Kidney tubule cell (primary cell): Measurements from ENCODE around the gene GUSB.
"Not testable (repeated sequence)": the region's sequence is repeated elsewhere in the genome, so short reads cannot be mapped to it uniquely, and the experiment has no call there.

Source experiments
- DNase-seq: peaks from one replicate; pipeline ENCODE4 v3.0.0-alpha.2; 2018; ENCODE audit warnings: low spot score

GUSB gene

DNA sequence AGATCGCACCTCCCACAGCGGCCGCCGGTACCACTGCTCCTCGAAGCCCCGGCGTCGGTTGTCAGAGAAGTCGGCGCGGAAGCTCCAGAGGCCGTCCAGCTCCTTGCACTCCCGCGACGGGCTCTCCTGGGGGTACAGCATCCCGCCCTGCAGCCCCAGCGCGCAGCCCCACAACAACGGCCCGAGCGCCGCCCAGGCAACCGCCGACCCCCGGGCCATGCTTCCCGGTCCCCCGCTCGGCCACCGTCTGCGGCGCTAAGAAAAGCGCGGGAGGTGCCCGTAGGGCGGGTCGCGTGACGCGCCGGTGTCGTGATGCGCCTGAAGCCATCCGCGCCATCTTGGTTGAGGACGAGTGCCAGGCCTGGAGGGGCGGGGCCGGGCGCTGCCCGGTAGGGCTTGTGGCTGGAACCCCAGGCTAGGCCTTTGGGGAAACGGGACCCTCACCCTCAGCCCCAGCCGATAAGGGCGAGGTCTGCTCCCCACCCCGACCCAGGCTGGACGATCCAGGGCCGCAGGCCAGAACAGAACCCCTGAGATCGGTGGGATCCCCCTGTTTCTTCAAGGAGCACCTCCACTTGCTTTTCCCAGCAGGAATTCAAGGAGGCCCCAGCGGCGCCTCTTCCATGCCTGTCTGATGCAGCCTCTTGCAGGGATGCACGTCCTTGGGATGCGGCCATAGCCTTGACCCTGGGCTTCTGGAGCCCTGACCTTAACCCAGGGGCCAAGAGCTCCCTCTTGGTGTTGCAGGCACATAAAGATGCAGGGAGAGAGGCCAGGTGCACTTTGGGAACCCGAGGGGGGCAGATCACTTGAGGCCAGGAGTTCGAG, at the start of gene GUSB:
TSS of gene GUSB (minus strand) at position 249 of the 828 bp plus-strand sequence. CDS start at position 219, 30 bp downstream.
- peak; percentile 89 for DNase-seq

DNA sequence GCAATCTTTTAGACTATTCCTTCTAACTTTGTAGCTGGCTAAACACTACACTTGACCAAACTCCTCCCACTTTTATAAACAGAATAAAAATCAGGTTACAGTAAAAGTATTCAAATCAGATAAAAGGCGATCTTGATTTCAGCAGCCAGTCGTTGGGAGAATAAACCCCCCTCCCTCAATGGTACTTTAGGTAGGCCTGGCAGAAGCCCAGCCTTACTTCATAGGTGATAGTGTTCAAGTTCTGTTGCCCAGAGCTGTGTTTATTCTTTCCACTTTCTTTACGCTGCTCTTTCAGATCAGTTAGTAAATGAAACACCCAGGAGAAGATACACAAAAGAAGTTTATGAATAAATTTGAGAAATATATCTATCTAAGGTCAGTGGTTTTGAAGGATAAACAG, 46.3 kb upstream of the GUSB start:
- DNase-seq, result not testable (repeated sequence)

- peak; percentile 78 for DNase-seq
These were observed 34.1 kb upstream of the GUSB start for GRCh38 chr7:66016131-66016461.

DNA sequence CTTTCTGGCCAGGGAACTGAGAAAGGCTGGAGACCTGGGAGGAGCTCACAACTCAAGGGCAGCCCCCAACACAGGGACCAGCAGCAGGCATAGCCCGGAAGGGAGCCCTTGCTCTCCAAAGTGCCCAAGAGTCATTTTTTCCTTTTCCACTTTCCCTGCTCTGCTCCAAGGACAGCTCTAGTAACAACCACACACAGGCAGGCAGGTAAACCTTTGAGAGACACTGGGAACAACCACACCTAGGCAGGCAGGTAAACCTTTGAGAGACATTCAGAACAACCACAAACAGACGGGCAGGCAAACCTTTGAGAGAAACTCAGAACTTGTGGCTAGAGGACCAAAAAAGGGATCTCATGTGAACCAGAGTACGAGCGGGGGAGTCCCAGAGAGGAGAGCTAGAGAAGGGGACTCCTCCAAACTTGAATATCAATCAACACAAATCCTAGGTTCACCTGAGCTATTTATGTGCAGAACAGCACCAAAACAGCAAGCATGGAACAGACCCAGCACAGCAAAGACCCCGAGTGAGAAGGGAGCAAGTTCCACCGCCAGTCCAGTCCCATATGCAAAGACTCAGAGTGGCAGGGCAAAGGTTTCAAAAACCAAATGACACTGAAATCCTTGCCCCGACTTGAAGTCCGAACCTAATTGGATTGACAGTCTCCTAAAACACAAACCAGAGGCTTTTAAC, 33.6 kb upstream of the GUSB start:
- no peak for DNase-seq

DNA sequence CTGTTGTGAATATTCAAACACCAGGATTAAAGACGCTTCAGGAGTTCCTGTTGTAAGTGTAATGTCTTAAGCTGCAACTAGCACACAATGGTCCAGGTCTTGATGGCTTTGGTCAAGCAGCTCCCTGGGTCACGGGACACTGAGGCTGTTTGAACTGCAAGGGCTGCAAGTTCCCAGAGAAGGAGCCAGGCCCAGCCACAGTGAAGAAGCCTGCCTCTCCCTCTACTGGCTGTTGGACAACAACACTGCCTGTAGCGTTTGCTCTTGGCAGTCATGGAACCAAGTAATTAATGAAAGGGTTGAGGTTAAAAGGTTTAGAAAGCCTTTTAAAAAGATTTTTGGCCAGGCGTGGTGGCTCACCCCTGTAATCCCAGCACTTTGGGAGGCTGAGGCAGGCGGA, 31.9 kb upstream of the GUSB start:
- DNase-seq, result peak; percentile 45

GRCh38 chr7:66007232-66007631, 25.2 kb upstream of the GUSB start:
- no peak for DNase-seq

DNA sequence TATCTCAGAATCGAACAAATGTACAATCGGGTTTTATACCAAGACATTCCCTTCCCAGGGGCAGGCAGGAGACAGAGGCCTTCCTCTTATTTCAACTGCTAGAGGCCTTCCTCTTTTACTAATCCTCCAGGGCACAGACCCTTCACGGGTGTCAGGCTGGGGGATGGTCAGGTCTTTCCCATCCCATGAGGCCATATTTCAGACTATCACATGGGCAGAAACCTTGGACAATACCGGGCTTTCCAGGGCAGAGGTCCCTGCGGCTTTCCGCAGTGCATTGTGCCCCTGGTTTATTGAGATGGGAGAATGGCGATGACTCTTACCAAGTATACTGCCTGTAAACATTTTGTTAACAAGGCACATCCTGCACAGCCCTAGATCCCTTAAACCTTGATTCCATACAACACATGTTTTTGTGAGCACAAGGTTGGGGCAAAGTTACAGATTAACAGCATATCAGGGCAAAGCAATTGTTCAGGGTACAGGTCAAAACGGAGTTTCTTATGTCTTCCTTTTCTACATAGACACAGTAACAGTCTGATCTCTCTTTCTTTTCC, 23.2 kb upstream of the GUSB start:
- not testable (repeated sequence) for DNase-seq

- DNase-seq, result not testable (repeated sequence)
These were observed 18.9 kb upstream of the GUSB start for GRCh38 chr7:66000823-66001417.

DNA sequence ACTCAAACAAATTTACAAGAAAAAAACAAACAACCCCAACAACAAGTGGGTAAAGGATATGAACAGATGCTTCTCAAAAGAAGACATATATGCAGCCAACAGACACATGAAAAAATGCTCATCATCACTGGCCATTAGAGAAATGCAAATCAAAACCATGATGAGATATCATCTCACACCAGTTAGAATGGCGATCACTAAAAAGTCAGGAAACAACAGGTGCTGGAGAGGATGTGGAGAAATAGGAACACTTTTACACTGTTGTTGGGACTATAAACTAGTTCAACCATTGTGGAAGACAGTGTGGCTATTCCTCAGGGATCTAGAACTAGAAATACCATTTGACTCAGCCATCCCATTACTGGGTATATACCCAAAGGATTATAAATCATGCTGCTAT, 13.0 kb upstream of the GUSB start:
- not testable (repeated sequence) for DNase-seq

GRCh38 chr7:65992526-65992925, 10.5 kb upstream of the GUSB start:
- DNase-seq, result no peak

DNA sequence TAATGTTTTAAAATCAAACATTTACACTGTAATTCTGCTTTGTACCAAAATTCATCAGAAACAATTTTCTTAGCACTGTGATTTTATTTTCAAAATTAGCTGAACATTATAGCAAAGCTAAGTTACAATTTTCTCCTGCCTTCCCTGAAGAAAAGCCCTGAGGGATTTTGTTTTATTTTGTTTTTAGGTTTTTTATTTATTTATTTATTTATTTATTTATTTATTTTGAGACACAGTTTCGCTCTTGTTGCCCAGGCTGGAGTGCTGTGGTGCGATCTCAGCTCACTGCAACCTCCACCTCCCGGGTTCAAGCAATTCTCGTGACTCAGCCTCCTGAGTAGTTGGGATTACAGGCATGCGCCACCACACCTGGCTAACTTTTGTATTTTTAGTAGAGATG, 9.8 kb upstream of the GUSB start:
- DNase-seq, result not testable (repeated sequence)

DNA sequence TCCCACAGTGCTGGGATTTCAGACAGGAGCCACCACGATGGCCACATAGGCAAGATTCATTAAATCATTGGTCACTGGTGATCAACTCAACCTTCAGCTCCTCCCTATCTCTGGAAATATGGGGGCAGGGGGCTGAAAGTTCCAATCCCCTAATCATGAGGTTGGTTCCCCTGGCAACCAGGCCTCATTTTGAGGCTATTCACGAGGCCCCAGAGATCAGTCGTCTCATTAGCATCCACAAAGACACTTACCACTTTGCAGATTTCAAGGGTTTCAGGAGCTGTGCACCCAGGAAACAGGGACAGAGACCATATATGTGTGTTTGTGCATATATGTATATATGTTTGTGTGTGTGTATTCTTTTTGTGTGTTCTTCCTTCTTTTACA, 7.7 kb upstream of the GUSB start:
- no peak for DNase-seq

GRCh38 chr7:65988503-65988902, 6.5 kb upstream of the GUSB start:
- not testable (repeated sequence) for DNase-seq

- no peak for DNase-seq
These were observed 6.1 kb upstream of the GUSB start for GRCh38 chr7:65988084-65988483.

GRCh38 chr7:65983965-65984658, 2.1 kb upstream of the GUSB start:
- peak; percentile 93 for DNase-seq

- peak; percentile 51 for DNase-seq
These were observed 1.3 kb downstream of the GUSB start for GRCh38 chr7:65980478-65981250.

GRCh38 chr7:65979583-65980477, 2.2 kb downstream of the GUSB start:
- no peak for DNase-seq

DNA sequence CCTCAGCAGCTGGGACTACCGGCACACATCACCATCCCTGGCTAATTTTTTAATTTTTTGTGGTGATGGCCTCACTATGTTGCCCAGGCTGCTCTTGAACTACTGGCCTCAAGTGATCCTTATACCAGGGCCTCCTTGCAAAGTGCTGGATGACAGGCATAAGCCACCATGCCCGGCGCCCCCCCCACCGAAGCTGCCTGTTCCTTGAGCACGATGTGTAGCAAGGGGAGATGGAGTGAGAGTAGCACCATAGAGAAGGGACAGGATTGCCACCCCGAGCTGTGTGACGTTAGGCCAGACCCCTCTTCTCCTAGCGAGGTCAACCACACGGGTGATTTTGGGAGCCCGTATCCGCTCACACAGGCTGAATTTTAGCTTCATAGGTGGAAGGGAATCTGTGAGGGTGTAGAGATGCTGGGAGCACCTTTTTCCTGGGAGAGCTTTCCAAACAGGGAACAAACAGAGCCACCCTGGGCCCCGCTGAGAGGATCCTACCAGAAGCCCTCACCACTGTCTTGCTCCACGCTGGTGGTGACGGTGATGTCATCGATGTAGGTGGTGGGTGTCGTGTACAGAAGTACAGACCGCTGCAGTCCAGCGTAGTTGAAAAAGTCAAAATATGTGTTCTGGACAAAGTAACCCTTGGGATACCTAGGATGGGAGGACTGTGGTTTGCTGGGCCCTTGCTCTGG, 3.0 kb downstream of the GUSB start:
- DNase-seq, result no peak

DNA sequence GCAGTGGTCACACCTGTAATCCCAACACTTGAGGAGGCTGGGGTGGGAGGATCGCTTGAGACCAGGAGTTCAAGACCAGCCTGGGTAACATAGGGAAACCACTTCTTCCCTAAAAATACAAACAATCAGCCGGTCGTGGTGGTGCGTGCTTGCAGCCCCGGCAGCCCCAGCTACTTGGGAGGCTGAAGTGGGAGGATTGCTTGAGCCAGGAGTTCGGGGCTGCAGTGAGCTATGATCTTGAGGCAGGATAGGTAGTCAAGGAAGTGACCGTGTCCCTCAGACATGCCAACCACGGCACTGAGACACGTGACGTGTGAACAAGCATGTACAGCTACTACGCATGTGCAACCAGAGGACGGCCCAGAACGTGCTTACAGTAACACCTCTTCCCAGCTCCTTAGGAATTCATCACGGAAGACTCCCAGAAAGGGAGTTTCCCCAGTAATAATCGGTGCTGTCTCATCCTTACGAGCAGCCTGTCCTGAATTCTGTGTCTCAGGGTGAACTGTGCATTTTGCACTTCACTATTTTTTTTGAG, 5.3 kb downstream of the GUSB start:
- no peak for DNase-seq
